Neural cell (in vitro differentiated cells): ENCODE data around the gene CDH1. TPM values are rescaled to one million over a fixed set of nuclear protein-coding genes. Genes with fewer than 3 reads are reported as not detected.

Experiments
- H2AFZ ChIP-seq: fragments of 200-600, 300-800 bp; sonication (generic), shearing (Covaris generic); 2 replicates; pipeline ENCODE4 v1.6.0; 2014; ENCODE audit warnings: low read depth, mild to moderate bottlenecking, antibody characterized with exemption, low read length, moderate library complexity
- H3F3A ChIP-seq: fragments of 200-600 bp; shearing (Covaris generic); 2 replicates; pipeline ENCODE4 v1.6.1; 2016; ENCODE audit warnings: mild to moderate bottlenecking, moderate library complexity, mixed read lengths, antibody characterized with exemption, low read length; ENCODE audit not compliant: insufficient read depth, poor library complexity, severe bottlenecking
- H3K27ac ChIP-seq: fragments of 200-600, 300-800 bp; sonication (generic), shearing (Covaris generic); 2 replicates; pipeline ENCODE4 v1.5.1; 2014; ENCODE audit warnings: mild to moderate bottlenecking, low read length, moderate library complexity
- H3K27me3 ChIP-seq: fragments of 300-800, 200-600 bp; sonication (generic), shearing (Covaris generic); 2 replicates; pipeline ENCODE4 v1.6.0; 2014; ENCODE audit warnings: mild to moderate bottlenecking, low read depth, low read length, moderate library complexity; ENCODE audit not compliant: insufficient read depth
- H3K36me3 ChIP-seq: fragments of 300-800, 200-600 bp; sonication (generic), shearing (Covaris generic); 2 replicates; pipeline ENCODE4 v1.5.1; 2014; ENCODE audit warnings: mild to moderate bottlenecking, antibody characterized with exemption, low read length, moderate library complexity; ENCODE audit not compliant: insufficient read depth
- H3K4me2 ChIP-seq: fragments of 300-800, 200-600 bp; sonication (generic), shearing (Covaris generic); 2 replicates; pipeline ENCODE4 v1.6.0; 2014; ENCODE audit warnings: mild to moderate bottlenecking, low read length
- H3K4me3 ChIP-seq: fragments of 300-800, 200-600 bp; sonication (generic), shearing (Covaris generic); 2 replicates; pipeline ENCODE4 v1.5.1; 2014; ENCODE audit warnings: mild to moderate bottlenecking, low read length, moderate library complexity
- H3K79me2 ChIP-seq: fragments of 200-600 bp; shearing (Covaris generic); replicated peaks from 2 replicates; pipeline ENCODE4 v1.6.0; 2014; ENCODE audit warnings: mild to moderate bottlenecking, low read length, moderate library complexity; ENCODE audit not compliant: insufficient read depth
- H3K9ac ChIP-seq: fragments of 300-800, 200-600 bp; sonication (generic), shearing (Covaris generic); 2 replicates; pipeline ENCODE4 v1.6.1; 2016; ENCODE audit warnings: mild to moderate bottlenecking, low read length, mixed read lengths
- H3K9me2 ChIP-seq: fragments of 200-600 bp; shearing (Covaris generic); 2 replicates; pipeline ENCODE4 v1.6.1; 2016; ENCODE audit warnings: mild to moderate bottlenecking, low read length, mixed read lengths; ENCODE audit not compliant: insufficient read depth
- H3K9me3 ChIP-seq: fragments of 200-600, 300-800 bp; sonication (generic), shearing (Covaris generic); 2 replicates; pipeline ENCODE4 v1.6.1; 2016; ENCODE audit warnings: mild to moderate bottlenecking, mixed run types, low read length, moderate library complexity, mixed read lengths
- H4K20me1 ChIP-seq: fragments of 200-600 bp; shearing (Covaris generic); 2 replicates; pipeline ENCODE4 v1.6.1; 2016; ENCODE audit warnings: mild to moderate bottlenecking, mixed run types; ENCODE audit not compliant: insufficient read depth
- CTCF ChIP-seq: fragments of 450-650 bp; IDR thresholded peaks from 2 replicates; pipeline ENCODE4 v1.5.1; 2014; ENCODE audit warnings: antibody characterized with exemption, mild to moderate bottlenecking, moderate library complexity; ENCODE audit not compliant: poor library complexity, severe bottlenecking
- EP300 ChIP-seq: fragments of 450-650 bp; conservative IDR thresholded peaks from 2 replicates; pipeline ENCODE4 v1.6.1; 2014; ENCODE audit warnings: antibody characterized with exemption, mild to moderate bottlenecking, moderate library complexity; ENCODE audit not compliant: poor library complexity, severe bottlenecking
- EZH2 ChIP-seq: fragments of 200-600, 300-800 bp; shearing (Covaris generic), sonication (generic); IDR thresholded peaks from 2 replicates; pipeline ENCODE4 v1.6.1; 2014; ENCODE audit warnings: antibody characterized with exemption, low read length, borderline replicate concordance, mild to moderate bottlenecking; ENCODE audit not compliant: insufficient read depth, poor library complexity, severe bottlenecking
- MXI1 ChIP-seq: fragments of 450-650 bp; conservative IDR thresholded peaks from 2 replicates; pipeline ENCODE4 v1.6.1; 2014; ENCODE audit warnings: antibody characterized with exemption, mild to moderate bottlenecking; ENCODE audit not compliant: poor library complexity, severe bottlenecking
- POLR2AphosphoS5 ChIP-seq: IDR thresholded peaks from 2 replicates; pipeline ENCODE4 v1.6.1; 2012
- RAD21 ChIP-seq: fragments of 450-650 bp; conservative IDR thresholded peaks from 2 replicates; pipeline ENCODE4 v1.6.1; 2014; ENCODE audit warnings: antibody characterized with exemption, mild to moderate bottlenecking, moderate library complexity
- REST ChIP-seq: IDR thresholded peaks from 2 replicates; pipeline ENCODE4 v1.6.1; 2012; ENCODE audit warnings: borderline replicate concordance
- SMC3 ChIP-seq: fragments of 450-650 bp; conservative IDR thresholded peaks from 2 replicates; pipeline ENCODE4 v1.6.1; 2014; ENCODE audit warnings: antibody characterized with exemption, mild to moderate bottlenecking, moderate library complexity; ENCODE audit not compliant: poor library complexity
- TAF1 ChIP-seq: IDR thresholded peaks from 2 replicates; pipeline ENCODE4 v1.6.1; 2012; ENCODE audit warnings: low read depth
- polyA plus RNA-seq: library from polyadenylated mRNA; depleted of rRNA; stranded (reverse); fragments of >200 nt; gene quantifications from 2 replicates; pipeline ENCODE4 v1.2.3, GENCODE V29; 2014

The CDH1 gene
- polyA plus RNA-seq, 1 donor from 2014 or later: 1.2 TPM

- no peaks in the 10 kb centered on the region for H3K9me2 ChIP-seq
- H3K4me2 ChIP-seq: peak within 1 kb of the TSS; percentile 72
- no peaks in the 10 kb centered on the region for H3K36me3 ChIP-seq
- no peaks in the 10 kb centered on the region for H3K79me2 ChIP-seq
- no peaks in the 10 kb centered on the region for H3K9me3 ChIP-seq
- TF ChIP-seq SMC3: peak; percentile 69
- TF ChIP-seq EP300: peak; percentile 56
- TF ChIP-seq MXI1: peak; percentile 91
- TF ChIP-seq EZH2: no peak
- TF ChIP-seq CTCF: peak; percentile 75
- TF ChIP-seq TAF1: peak; percentile 94
- TF ChIP-seq REST: peak; percentile 87
- peak; percentile 97 for TF ChIP-seq POLR2AphosphoS5
- no peak for TF ChIP-seq RAD21
- H4K20me1 ChIP-seq: no peaks in the 10 kb centered on the region
- H3K9ac ChIP-seq: peak within 1 kb of the TSS; percentile 95
- peak within 1 kb of the TSS; percentile 82 for H3K4me3 ChIP-seq
- H3K27ac ChIP-seq: peak within 1 kb of the TSS; percentile 92
- no peaks in the 10 kb centered on the region for H3F3A ChIP-seq
- H2AFZ ChIP-seq: peak within 1 kb of the TSS; percentile 98
- H3K27me3 ChIP-seq: no peaks in the 10 kb centered on the region
Observed at GRCh38 chr16:68843482-68844210, 106.6 kb downstream of the CDH1 start, which contains the start of gene TANGO6. Gene TANGO6, plus strand, starts transcription at chr16:68843531. Its CDS starts 87 bp downstream, at chr16:68843618.

- H3K27ac ChIP-seq: peak overlapping the region; percentile 92
- no peaks in the 10 kb centered on the region for H3F3A ChIP-seq
Observed at GRCh38 chr16:68844211-68844564, 107.1 kb downstream of the CDH1 start.

More at GRCh38 chr16:68844211-68844564, 107.1 kb downstream of the CDH1 start:
- Histone ChIP-seq H3K4me2 (peak overlapping the region; percentile 72), H2AFZ (peak overlapping the region; percentile 98), H3K9ac (peak overlapping the region; percentile 95), H3K9me3 (no peaks in the 10 kb centered on the region), H3K27me3 (no peaks in the 10 kb centered on the region), H3K9me2 (no peaks in the 10 kb centered on the region), H3K4me3 (peak overlapping the region; percentile 82), H3K36me3 (no peaks in the 10 kb centered on the region), H3K79me2 (no peaks in the 10 kb centered on the region), H4K20me1 (no peaks in the 10 kb centered on the region)
- no peak for TF ChIP-seq EP300
- TF ChIP-seq CTCF: peak; percentile 27
- TF ChIP-seq EZH2: no peak
